ENCODE data around the gene WDFY4. TPM values are rescaled to one million over a fixed set of nuclear protein-coding genes. Genes with fewer than 3 reads are reported as not detected.

The WDFY4 gene
- total RNA-seq, 1 experiment from 2014 or later, result 0.22 TPM

DNA sequence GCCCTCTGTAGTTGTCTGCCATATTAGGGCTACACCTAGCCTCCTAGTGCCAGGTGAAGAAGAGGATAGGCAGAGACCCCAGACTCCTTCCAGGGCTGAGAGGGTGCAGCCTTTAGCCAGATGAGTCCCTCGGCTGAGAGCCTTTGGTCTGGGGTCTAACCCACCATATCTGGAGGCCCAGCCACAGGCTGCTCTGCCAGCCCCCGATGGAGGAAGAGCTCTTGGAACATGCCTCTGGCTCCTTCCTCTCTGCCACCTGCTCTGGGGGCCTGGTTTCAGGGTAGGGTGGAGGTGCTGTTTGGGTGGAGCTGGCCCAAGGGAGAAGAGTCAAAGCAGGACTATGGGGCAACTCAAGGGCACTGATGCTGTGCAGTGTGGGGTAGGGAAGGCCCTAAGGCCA is 253.6 kb downstream of the WDFY4 start:
- Histone ChIP-seq H4K20me1 (ENCODE audit: insufficient read depth) (no peaks in the 10 kb centered on the region), H3K4me1 (ENCODE audit: control insufficient read depth in 1 of 2, insufficient read depth in 2 of 2, low read length in 2 of 2) (no peaks in the 10 kb centered on the region), H3K4me3 (replicated peaks in 1 of 2; ENCODE audit: low read depth in 1 of 2, low read length in 2 of 2) (no peak overlapping the region), H3K79me2 (ENCODE audit: insufficient read depth, low read length) (no peaks in the 10 kb centered on the region), H3K4me2 (ENCODE audit: low read length) (no peak overlapping the region), H3K36me3 (ENCODE audit: control insufficient read depth in 1 of 2, insufficient read depth in 2 of 2, low read length in 2 of 2) (no peaks in the 10 kb centered on the region), H2AFZ (ENCODE audit: low read depth, low read length, poor library complexity, severe bottlenecking) (no peak overlapping the region), H3K27me3 (ENCODE audit: insufficient read depth, low read length) (peaks cover 5% of the 10 kb centered on the region; the same call in 1 of the 2 replicates), H3K27ac (ENCODE audit: low read depth, low read length) (no peak overlapping the region), H3K9ac (ENCODE audit: low read length) (no peak overlapping the region), H3K9me2 (ENCODE audit: insufficient read depth) (no peaks in the 10 kb centered on the region), H3K9me3 (ENCODE audit: control insufficient read depth in 1 of 2, insufficient read depth in 1 of 2, low read depth in 1 of 2, low read length in 2 of 2) (no peaks in the 10 kb centered on the region)
- intact Hi-C loops (cut with micrococcal nuclease), result no loop called here
- no peak for TF ChIP-seq POLR2AphosphoS5 (IDR thresholded peaks at IDR 0.05; ENCODE audit: low read depth, low read length)
- TF ChIP-seq JUND (IDR thresholded peaks at IDR 0.05), result no peak
- TF ChIP-seq SRF (IDR thresholded peaks at IDR 0.05; ENCODE audit: low read depth), result no peak
- no peak for TF ChIP-seq ELF1 (IDR thresholded peaks at IDR 0.05; ENCODE audit: borderline replicate concordance, low read depth)
- no peak for TF ChIP-seq EZH2phosphoT487 (IDR thresholded peaks at IDR 0.05; ENCODE audit: borderline replicate concordance)
- TF ChIP-seq POLR2A (IDR thresholded peaks at IDR 0.05; ENCODE audit: borderline replicate concordance, extremely low read depth, insufficient read depth, insufficient read length), result no peak
- TF ChIP-seq EZH2 (IDR thresholded peaks at IDR 0.05), result no peak
- no peak for TF ChIP-seq EGR1 (IDR thresholded peaks at IDR 0.05; ENCODE audit: low read depth)
- TF ChIP-seq, protein P1, sequence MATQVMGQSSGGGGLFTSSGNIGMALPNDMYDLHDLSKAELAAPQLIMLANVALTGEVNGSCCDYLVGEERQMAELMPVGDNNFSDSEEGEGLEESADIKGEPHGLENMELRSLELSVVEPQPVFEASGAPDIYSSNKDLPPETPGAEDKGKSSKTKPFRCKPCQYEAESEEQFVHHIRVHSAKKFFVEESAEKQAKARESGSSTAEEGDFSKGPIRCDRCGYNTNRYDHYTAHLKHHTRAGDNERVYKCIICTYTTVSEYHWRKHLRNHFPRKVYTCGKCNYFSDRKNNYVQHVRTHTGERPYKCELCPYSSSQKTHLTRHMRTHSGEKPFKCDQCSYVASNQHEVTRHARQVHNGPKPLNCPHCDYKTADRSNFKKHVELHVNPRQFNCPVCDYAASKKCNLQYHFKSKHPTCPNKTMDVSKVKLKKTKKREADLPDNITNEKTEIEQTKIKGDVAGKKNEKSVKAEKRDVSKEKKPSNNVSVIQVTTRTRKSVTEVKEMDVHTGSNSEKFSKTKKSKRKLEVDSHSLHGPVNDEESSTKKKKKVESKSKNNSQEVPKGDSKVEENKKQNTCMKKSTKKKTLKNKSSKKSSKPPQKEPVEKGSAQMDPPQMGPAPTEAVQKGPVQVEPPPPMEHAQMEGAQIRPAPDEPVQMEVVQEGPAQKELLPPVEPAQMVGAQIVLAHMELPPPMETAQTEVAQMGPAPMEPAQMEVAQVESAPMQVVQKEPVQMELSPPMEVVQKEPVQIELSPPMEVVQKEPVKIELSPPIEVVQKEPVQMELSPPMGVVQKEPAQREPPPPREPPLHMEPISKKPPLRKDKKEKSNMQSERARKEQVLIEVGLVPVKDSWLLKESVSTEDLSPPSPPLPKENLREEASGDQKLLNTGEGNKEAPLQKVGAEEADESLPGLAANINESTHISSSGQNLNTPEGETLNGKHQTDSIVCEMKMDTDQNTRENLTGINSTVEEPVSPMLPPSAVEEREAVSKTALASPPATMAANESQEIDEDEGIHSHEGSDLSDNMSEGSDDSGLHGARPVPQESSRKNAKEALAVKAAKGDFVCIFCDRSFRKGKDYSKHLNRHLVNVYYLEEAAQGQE (IDR thresholded peaks at IDR 0.05; ENCODE audit: low read depth), result no peak
- TF ChIP-seq RAD21 (IDR thresholded peaks at IDR 0.05; ENCODE audit: low read depth), result no peak
- TF ChIP-seq YY1 (IDR thresholded peaks at IDR 0.05; ENCODE audit: extremely low read depth, insufficient replicate concordance, low read depth, low read length), result no peak
- TF ChIP-seq ZFX (IDR thresholded peaks at IDR 0.05), result no peak
- no peak for TF ChIP-seq CBX3 (IDR thresholded peaks at IDR 0.05; ENCODE audit: low read depth)
- TF ChIP-seq, protein P2, sequence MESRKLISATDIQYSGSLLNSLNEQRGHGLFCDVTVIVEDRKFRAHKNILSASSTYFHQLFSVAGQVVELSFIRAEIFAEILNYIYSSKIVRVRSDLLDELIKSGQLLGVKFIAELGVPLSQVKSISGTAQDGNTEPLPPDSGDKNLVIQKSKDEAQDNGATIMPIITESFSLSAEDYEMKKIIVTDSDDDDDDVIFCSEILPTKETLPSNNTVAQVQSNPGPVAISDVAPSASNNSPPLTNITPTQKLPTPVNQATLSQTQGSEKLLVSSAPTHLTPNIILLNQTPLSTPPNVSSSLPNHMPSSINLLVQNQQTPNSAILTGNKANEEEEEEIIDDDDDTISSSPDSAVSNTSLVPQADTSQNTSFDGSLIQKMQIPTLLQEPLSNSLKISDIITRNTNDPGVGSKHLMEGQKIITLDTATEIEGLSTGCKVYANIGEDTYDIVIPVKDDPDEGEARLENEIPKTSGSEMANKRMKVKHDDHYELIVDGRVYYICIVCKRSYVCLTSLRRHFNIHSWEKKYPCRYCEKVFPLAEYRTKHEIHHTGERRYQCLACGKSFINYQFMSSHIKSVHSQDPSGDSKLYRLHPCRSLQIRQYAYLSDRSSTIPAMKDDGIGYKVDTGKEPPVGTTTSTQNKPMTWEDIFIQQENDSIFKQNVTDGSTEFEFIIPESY (IDR thresholded peaks at IDR 0.05; ENCODE audit: extremely low read depth, insufficient replicate concordance, low read length), result no peak
- TF ChIP-seq, protein P3, sequence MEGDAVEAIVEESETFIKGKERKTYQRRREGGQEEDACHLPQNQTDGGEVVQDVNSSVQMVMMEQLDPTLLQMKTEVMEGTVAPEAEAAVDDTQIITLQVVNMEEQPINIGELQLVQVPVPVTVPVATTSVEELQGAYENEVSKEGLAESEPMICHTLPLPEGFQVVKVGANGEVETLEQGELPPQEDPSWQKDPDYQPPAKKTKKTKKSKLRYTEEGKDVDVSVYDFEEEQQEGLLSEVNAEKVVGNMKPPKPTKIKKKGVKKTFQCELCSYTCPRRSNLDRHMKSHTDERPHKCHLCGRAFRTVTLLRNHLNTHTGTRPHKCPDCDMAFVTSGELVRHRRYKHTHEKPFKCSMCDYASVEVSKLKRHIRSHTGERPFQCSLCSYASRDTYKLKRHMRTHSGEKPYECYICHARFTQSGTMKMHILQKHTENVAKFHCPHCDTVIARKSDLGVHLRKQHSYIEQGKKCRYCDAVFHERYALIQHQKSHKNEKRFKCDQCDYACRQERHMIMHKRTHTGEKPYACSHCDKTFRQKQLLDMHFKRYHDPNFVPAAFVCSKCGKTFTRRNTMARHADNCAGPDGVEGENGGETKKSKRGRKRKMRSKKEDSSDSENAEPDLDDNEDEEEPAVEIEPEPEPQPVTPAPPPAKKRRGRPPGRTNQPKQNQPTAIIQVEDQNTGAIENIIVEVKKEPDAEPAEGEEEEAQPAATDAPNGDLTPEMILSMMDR (IDR thresholded peaks at IDR 0.05 in 2 of 3, conservative IDR thresholded peaks at IDR 0.05 in 1 of 3; ENCODE audit: borderline replicate concordance in 1 of 3, insufficient read depth in 1 of 3, low read depth in 2 of 3, low read length in 2 of 3), result no peak
- ChIA-PET RAD21 (ENCODE audit: low non-redundant PET in 1 of 2, low total read pairs in 2 of 2, uncharacterized antibody in 2 of 2, unreplicated experiment in 2 of 2) (no interaction called here), CTCF (no interaction called here), POLR2A (no interaction called here)
- DNase-seq (ENCODE audit: low read depth, low spot score), result no peak
- no TSS peak for BruUV-seq (replicated peaks)
- no peak for ATAC-seq
